ENCODE data around the gene CTNNA1.
"Not testable (repeated sequence)": the region's sequence is repeated elsewhere in the genome, so short reads cannot be mapped to it uniquely, and the experiment has no call there.

The CTNNA1 gene

DNA sequence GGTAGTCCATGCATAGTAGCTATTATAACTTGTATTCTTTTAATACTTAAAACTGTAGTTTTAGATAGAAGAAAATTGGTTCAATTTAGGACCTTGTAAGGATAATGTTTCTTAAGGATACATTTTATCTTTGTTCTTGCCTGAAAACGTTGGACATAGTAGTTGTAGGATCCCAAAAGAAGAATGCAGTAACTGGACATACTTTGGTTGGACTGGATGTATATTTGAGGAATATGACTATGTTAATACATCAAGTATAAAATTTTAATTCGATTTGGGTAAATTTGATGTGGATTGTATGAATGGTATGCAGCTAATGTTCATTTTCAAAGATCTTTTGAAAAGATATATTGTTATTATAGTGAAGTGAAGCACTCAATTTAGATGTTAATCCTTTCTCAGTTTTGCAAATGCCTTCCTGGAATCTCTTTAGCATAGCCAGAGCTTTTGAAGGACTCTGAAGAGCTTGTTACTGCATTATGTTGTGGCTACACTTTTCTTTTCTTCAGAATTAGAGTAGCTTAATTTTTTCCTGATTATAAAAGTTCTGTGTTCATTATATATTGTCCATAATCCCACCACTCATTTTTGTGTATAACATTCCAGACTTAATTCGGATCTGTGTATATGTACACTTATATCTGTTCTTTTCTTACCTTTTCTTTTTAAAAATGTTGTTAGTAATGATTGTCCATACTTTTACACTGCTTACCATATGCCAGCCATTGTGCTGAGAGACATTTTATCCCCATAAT, 80.7 kb downstream of the CTNNA1 start:
- no peak overlapping the region for H3K4me3 ChIP-seq (ENCODE audit: low read depth, low read length)
- TF ChIP-seq, protein P1, sequence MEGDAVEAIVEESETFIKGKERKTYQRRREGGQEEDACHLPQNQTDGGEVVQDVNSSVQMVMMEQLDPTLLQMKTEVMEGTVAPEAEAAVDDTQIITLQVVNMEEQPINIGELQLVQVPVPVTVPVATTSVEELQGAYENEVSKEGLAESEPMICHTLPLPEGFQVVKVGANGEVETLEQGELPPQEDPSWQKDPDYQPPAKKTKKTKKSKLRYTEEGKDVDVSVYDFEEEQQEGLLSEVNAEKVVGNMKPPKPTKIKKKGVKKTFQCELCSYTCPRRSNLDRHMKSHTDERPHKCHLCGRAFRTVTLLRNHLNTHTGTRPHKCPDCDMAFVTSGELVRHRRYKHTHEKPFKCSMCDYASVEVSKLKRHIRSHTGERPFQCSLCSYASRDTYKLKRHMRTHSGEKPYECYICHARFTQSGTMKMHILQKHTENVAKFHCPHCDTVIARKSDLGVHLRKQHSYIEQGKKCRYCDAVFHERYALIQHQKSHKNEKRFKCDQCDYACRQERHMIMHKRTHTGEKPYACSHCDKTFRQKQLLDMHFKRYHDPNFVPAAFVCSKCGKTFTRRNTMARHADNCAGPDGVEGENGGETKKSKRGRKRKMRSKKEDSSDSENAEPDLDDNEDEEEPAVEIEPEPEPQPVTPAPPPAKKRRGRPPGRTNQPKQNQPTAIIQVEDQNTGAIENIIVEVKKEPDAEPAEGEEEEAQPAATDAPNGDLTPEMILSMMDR (IDR thresholded peaks at IDR 0.05; ENCODE audit: low read depth, low read length, missing control alignments) = no peak
- DNase-seq (ENCODE audit: low read depth) = no peak

- not testable (repeated sequence) for H3K4me3 ChIP-seq (ENCODE audit: low read depth, low read length); DNase-seq (ENCODE audit: low read depth)
These were observed 81.6 kb downstream of the CTNNA1 start for GRCh38 chr5:138834853-138835252.

- H3K4me3 ChIP-seq (ENCODE audit: low read depth, low read length) = no peak overlapping the region
- TF ChIP-seq, protein P1 (IDR thresholded peaks at IDR 0.05; ENCODE audit: low read depth, low read length, missing control alignments) = no peak
These were observed 83.9 kb downstream of the CTNNA1 start for GRCh38 chr5:138837160-138837559.

GRCh38 chr5:138840103-138840502, 86.9 kb downstream of the CTNNA1 start:
- H3K4me3 ChIP-seq (ENCODE audit: low read depth, low read length) = no peak overlapping the region
- TF ChIP-seq, protein P1 (IDR thresholded peaks at IDR 0.05; ENCODE audit: low read depth, low read length, missing control alignments) = no peak
- no peak for DNase-seq (ENCODE audit: low read depth)

More at GRCh38 chr5:138837160-138837559, 83.9 kb downstream of the CTNNA1 start:
- no peak for DNase-seq (ENCODE audit: low read depth)

GRCh38 chr5:138841531-138841930, 88.3 kb downstream of the CTNNA1 start:
- no peak for DNase-seq (ENCODE audit: low read depth)
- no peak overlapping the region for H3K4me3 ChIP-seq (ENCODE audit: low read depth, low read length)
- TF ChIP-seq, protein P1 (IDR thresholded peaks at IDR 0.05; ENCODE audit: low read depth, low read length, missing control alignments) = no peak

- TF ChIP-seq, protein P1 (IDR thresholded peaks at IDR 0.05; ENCODE audit: low read depth, low read length, missing control alignments) = no peak
- DNase-seq (ENCODE audit: low read depth) = no peak
- no peak overlapping the region for H3K4me3 ChIP-seq (ENCODE audit: low read depth, low read length)
These were observed 90.3 kb downstream of the CTNNA1 start for GRCh38 chr5:138843316-138844124.

DNA sequence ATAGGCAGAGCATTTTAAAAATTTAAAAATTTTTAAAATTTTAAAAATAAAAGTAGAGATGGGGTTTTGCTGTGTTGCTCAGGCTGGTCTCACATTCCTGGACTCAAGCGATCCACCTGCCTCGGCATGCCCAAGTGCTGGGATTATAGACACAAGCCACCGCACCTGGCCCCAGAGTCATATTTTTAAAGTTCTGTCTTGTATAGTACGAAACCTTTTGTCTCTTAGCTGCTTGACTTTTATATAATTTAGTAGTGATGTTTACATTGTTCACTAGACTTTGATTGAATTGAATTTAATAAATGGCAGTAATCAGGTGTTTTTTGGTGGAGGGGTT, 90.9 kb downstream of the CTNNA1 start:
- no peak overlapping the region for H3K4me3 ChIP-seq (ENCODE audit: low read depth, low read length)
- no peak for DNase-seq (ENCODE audit: low read depth)
- TF ChIP-seq, protein P1 (IDR thresholded peaks at IDR 0.05; ENCODE audit: low read depth, low read length, missing control alignments) = no peak

All from GM12864 (cell line).